ENCODE measurements around the gene VWA2.

- TF ChIP-seq ZNF384 (IDR thresholded peaks at IDR 0.05) (no peak), ELF4 (IDR thresholded peaks at IDR 0.05) (no peak), PKNOX1 (IDR thresholded peaks at IDR 0.05) (no peak), BHLHE40 (IDR thresholded peaks at IDR 0.05; ENCODE audit: borderline replicate concordance) (no peak), FOXM1 (IDR thresholded peaks at IDR 0.05; ENCODE audit: borderline replicate concordance) (no peak), FOXA1 (IDR thresholded peaks at IDR 0.05) (no peak), L3MBTL2 (conservative IDR thresholded peaks at IDR 0.05) (no peak), LEF1 (IDR thresholded peaks at IDR 0.05; ENCODE audit: borderline replicate concordance) (no peak), SUZ12 (IDR thresholded peaks at IDR 0.05) (no peak), SP1 (IDR thresholded peaks at IDR 0.05) (no peak), FOXK2 (IDR thresholded peaks at IDR 0.05) (no peak), ARNT (IDR thresholded peaks at IDR 0.05) (no peak), CTBP1 (IDR thresholded peaks at IDR 0.05; ENCODE audit: borderline replicate concordance) (no peak), HDGF (IDR thresholded peaks at IDR 0.05; ENCODE audit: borderline replicate concordance) (no peak)
These were observed 39.8 kb upstream of the VWA2 start for GRCh38 chr10:114199239-114199638.

Measured in HEK293T (cell line).